Measurements from ENCODE around the gene TMEM204.

- TF ChIP-seq MYC (IDR thresholded peaks at IDR 0.05; ENCODE audit: borderline replicate concordance, low read length): no peak
- TF ChIP-seq CEBPB (IDR thresholded peaks at IDR 0.05): no peak
- no peak for TF ChIP-seq POLR2A (IDR thresholded peaks at IDR 0.05; ENCODE audit: low read length)
- TF ChIP-seq KDM1A (IDR thresholded peaks at IDR 0.05; ENCODE audit: low read depth): no peak
- TF ChIP-seq CTCF (IDR thresholded peaks at IDR 0.05): no peak
- no peak for TF ChIP-seq RNF2 (IDR thresholded peaks at IDR 0.05; ENCODE audit: borderline replicate concordance, low read depth)
- TF ChIP-seq USF2 (IDR thresholded peaks at IDR 0.05): no peak
- no peak for TF ChIP-seq JUNB (IDR thresholded peaks at IDR 0.05)
Observed at GRCh38 chr16:1489077-1489476, 44.4 kb upstream of the TMEM204 start.
